ENCODE data around the gene MAD2L1BP.

GRCh38 chr6:43669050-43669921 is 33.6 kb downstream of the MAD2L1BP start:
- TF ChIP-seq CTCF (conservative IDR thresholded peaks at IDR 0.05; ENCODE audit: low read length): no peak
- no peak for TF ChIP-seq EZH2phosphoT487 (IDR thresholded peaks at IDR 0.05; ENCODE audit: borderline replicate concordance, low read depth, low read length)

All from OCI-LY7 (cell line).